Measurements from ENCODE around the gene KCNN3.

The KCNN3 gene

GRCh38 chr1:154755858-154756730 is 114.0 kb downstream of the KCNN3 start:
- Histone ChIP-seq H3K4me1 (ENCODE audit: control insufficient read depth, insufficient read depth, low read length) (no peaks in the 10 kb centered on the region), H3K9me3 (ENCODE audit: control insufficient read depth, insufficient read depth, low read depth, low read length) (no peaks in the 10 kb centered on the region), H3K4me3 (ENCODE audit: low read depth, low read length) (no peak overlapping the region), H3K27ac (ENCODE audit: extremely low read depth, low read depth, low read length) (no peak overlapping the region), H3K36me3 (ENCODE audit: control insufficient read depth in 2 of 2, insufficient read depth in 1 of 2, low read length in 2 of 2) (no peaks in the 10 kb centered on the region)
- CTCF ChIA-PET: interaction anchor here (0.7 to 0.8 kb wide), 2 partner anchors 10 to 56 kb away, joined by 3 to 5 read pairs; no protein-coding TSS in a partner anchor
- POLR2A ChIA-PET: no interaction called here
- TF ChIP-seq ZNF701 (tag by site-specific recombination; IDR thresholded peaks at IDR 0.05): no peak
- TF ChIP-seq ZNF324 (tag by site-specific recombination; IDR thresholded peaks at IDR 0.05): no peak
- TF ChIP-seq ZNF521 (tag by site-specific recombination; IDR thresholded peaks at IDR 0.05): no peak
- no peak for TF ChIP-seq ZNF266 (tag by site-specific recombination; IDR thresholded peaks at IDR 0.05; ENCODE audit: low read depth)
- TF ChIP-seq ZNF530 (tag by site-specific recombination; IDR thresholded peaks at IDR 0.05; ENCODE audit: low read depth): no peak
- peak; percentile 34; the same call in 1 of the 2 replicates for TF ChIP-seq ZNF366 (tag by site-specific recombination; conservative IDR thresholded peaks at IDR 0.05)
- no peak for TF ChIP-seq ZNF843 (tag by site-specific recombination; IDR thresholded peaks at IDR 0.05)
- no peak for TF ChIP-seq ZNF692 (tag by site-specific recombination; IDR thresholded peaks at IDR 0.05)
- TF ChIP-seq FEZF1 (tag by site-specific recombination; IDR thresholded peaks at IDR 0.05): no peak
- TF ChIP-seq AEBP2 (tag by site-specific recombination; IDR thresholded peaks at IDR 0.05; ENCODE audit: borderline replicate concordance): no peak
- no peak for TF ChIP-seq ZNF354C (tag by site-specific recombination; IDR thresholded peaks at IDR 0.05; ENCODE audit: borderline replicate concordance, low read depth)
- no peak for TF ChIP-seq SALL2 (tag by site-specific recombination; IDR thresholded peaks at IDR 0.05; ENCODE audit: borderline replicate concordance)
- no peak for TF ChIP-seq HIC1 (tag by site-specific recombination; IDR thresholded peaks at IDR 0.05)
- TF ChIP-seq ZNF292 (tag by site-specific recombination; IDR thresholded peaks at IDR 0.05; ENCODE audit: borderline replicate concordance, low read depth): no peak
- TF ChIP-seq REPIN1 (tag by site-specific recombination; IDR thresholded peaks at IDR 0.05; ENCODE audit: low read depth): no peak
- no peak for TF ChIP-seq ZNF658 (tag by site-specific recombination; IDR thresholded peaks at IDR 0.05)
- no peak for TF ChIP-seq BCL11A (tag by site-specific recombination; IDR thresholded peaks at IDR 0.05; ENCODE audit: low read depth)
- TF ChIP-seq ZFP69B (tag by site-specific recombination; IDR thresholded peaks at IDR 0.05): no peak
- TF ChIP-seq GLI2 (tag by site-specific recombination; IDR thresholded peaks at IDR 0.05; ENCODE audit: borderline replicate concordance, low read depth): no peak
- TF ChIP-seq ZNF423 (tag by site-specific recombination; IDR thresholded peaks at IDR 0.05): no peak
- peak; percentile 92 for TF ChIP-seq ZNF513 (tag by site-specific recombination; IDR thresholded peaks at IDR 0.05)
- peak; percentile 44; the same call in 1 of the 2 replicates for TF ChIP-seq EGR2 (tag by site-specific recombination; IDR thresholded peaks at IDR 0.05; ENCODE audit: low read depth)
- TF ChIP-seq KLF10 (tag by site-specific recombination; IDR thresholded peaks at IDR 0.05): peak; percentile 20; the same call in 1 of the 2 replicates
- no peak for TF ChIP-seq IKZF3 (tag by site-specific recombination; IDR thresholded peaks at IDR 0.05)
- TF ChIP-seq GFI1B (tag by site-specific recombination; IDR thresholded peaks at IDR 0.05): no peak
- TF ChIP-seq ZNF548 (tag by site-specific recombination; IDR thresholded peaks at IDR 0.05): no peak
- TF ChIP-seq ZNF169 (tag by site-specific recombination; IDR thresholded peaks at IDR 0.05): no peak
- TF ChIP-seq ZNF621 (tag by site-specific recombination; IDR thresholded peaks at IDR 0.05): no peak
- TF ChIP-seq ZBTB8A (tag by site-specific recombination; IDR thresholded peaks at IDR 0.05): no peak
- TF ChIP-seq ZNF350 (tag by site-specific recombination; IDR thresholded peaks at IDR 0.05): no peak
- no peak for TF ChIP-seq GLIS2 (tag by site-specific recombination; IDR thresholded peaks at IDR 0.05)
- TF ChIP-seq ZBTB20 (tag by site-specific recombination; IDR thresholded peaks at IDR 0.05): no peak
